T-helper 17 cell (primary cell): Measurements from ENCODE around the gene ZNF519. TPM values are rescaled to one million over a fixed set of nuclear protein-coding genes. Genes with fewer than 3 reads are reported as not detected.
"Not testable (repeated sequence)": the region's sequence is repeated elsewhere in the genome, so short reads cannot be mapped to it uniquely, and the experiment has no call there.

Source experiments
- ATAC-seq: fragments of 150-1000 bp; cut with Tn5 transposase; 2 replicates; pipeline ENCODE4 v1.10.0; 2021; ENCODE audit warnings: mild to moderate bottlenecking, moderate library complexity
- DNase-seq, 3 donors: peaks; one replicate each; pipeline versions ENCODE4 v3.0.0 to v3.0.0-alpha.2; 2020 to 2021
- H3K9me3 ChIP-seq: one replicate; pipeline ENCODE4 v1.7.0; 2013; ENCODE audit warnings: low read length, mild to moderate bottlenecking; ENCODE audit not compliant: control insufficient read depth, poor library complexity, severe bottlenecking
- H3K27ac Mint-ChIP-seq: one replicate; pipeline ENCODE4 v1.8.0; 2022; ENCODE audit warnings: mild to moderate bottlenecking, moderate library complexity, mixed read lengths
- H3K27me3 Mint-ChIP-seq: one replicate; pipeline ENCODE4 v1.8.0; 2022; ENCODE audit warnings: mixed read lengths
- H3K36me3 Mint-ChIP-seq: one replicate; pipeline ENCODE4 v1.8.0; 2022; ENCODE audit warnings: low read depth, mixed read lengths
- H3K4me1 Mint-ChIP-seq: one replicate; pipeline ENCODE4 v1.8.0; 2022; ENCODE audit warnings: mild to moderate bottlenecking, mixed read lengths
- H3K4me3 Mint-ChIP-seq: one replicate; pipeline ENCODE4 v1.8.0; 2022; ENCODE audit warnings: mild to moderate bottlenecking, moderate library complexity, mixed read lengths
- total RNA-seq, 4 donors: library from RNA in 2 of 4; stranded (reverse) in 2 of 4; gene quantifications; one replicate each; pipeline ENCODE4 v1.2.3 and lab custom pipeline; 2022 to 2026

The ZNF519 gene
- total RNA-seq, 2 donors from 2014 or later, result 5.2 to 10.6 TPM

DNA sequence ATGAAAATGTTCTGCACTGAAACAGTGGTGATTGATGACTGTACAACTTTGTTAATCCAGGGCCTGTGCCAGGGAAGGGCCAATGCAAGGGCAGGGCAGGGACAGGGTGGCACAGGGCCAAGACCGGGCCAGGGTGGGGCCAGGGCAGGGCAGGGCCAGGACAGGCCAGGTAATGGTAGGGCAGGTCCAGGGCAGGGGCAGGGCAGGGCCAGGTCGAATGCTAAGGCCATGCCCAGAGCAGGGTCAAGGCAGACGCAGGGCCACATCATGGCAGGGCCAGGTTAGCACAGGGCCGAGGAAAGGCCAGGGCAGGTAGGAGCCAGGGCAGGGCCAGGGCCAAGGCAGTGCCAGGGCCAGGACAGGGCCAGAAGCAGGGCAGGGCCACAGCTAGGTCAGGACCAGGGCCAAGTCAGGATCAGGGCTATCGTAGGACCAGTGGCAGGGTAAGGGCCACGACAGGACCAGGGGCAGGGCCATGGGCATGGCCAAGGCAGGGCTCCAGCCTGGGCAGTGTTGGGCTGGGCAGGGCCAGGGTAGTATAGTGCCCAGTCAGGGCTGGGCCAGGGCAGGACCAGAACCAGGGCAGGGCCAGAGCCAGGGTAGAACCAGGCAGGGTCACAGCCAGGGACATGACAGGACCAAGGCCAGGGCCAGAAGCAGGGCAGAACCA is 38.3 kb upstream of the ZNF519 start:
- DNase-seq, H3K27me3 Mint-ChIP-seq, H3K4me1 Mint-ChIP-seq, H3K9me3 ChIP-seq, ATAC-seq, H3K4me3 Mint-ChIP-seq, H3K27ac Mint-ChIP-seq, H3K36me3 Mint-ChIP-seq: not testable (repeated sequence)

GRCh38 chr18:14162915-14163314 is 30.7 kb upstream of the ZNF519 start:
- not testable (repeated sequence) for ATAC-seq, H3K4me1 Mint-ChIP-seq, H3K27ac Mint-ChIP-seq, H3K4me3 Mint-ChIP-seq, H3K36me3 Mint-ChIP-seq, DNase-seq, H3K9me3 ChIP-seq
- peaks cover 30% of the 10 kb centered on the region for H3K27me3 Mint-ChIP-seq

GRCh38 chr18:14151564-14152113 is 19.4 kb upstream of the ZNF519 start:
- not testable (repeated sequence) for H3K27me3 Mint-ChIP-seq, H3K27ac Mint-ChIP-seq, H3K9me3 ChIP-seq, DNase-seq, H3K4me1 Mint-ChIP-seq, H3K4me3 Mint-ChIP-seq, H3K36me3 Mint-ChIP-seq, ATAC-seq

GRCh38 chr18:14150766-14151165 is 18.5 kb upstream of the ZNF519 start:
- ATAC-seq, H3K36me3 Mint-ChIP-seq, H3K4me3 Mint-ChIP-seq, DNase-seq, H3K27me3 Mint-ChIP-seq, H3K9me3 ChIP-seq, H3K27ac Mint-ChIP-seq, H3K4me1 Mint-ChIP-seq: not testable (repeated sequence)

GRCh38 chr18:14149916-14150420 is 17.7 kb upstream of the ZNF519 start:
- not testable (repeated sequence) for H3K36me3 Mint-ChIP-seq, H3K4me3 Mint-ChIP-seq, H3K4me1 Mint-ChIP-seq, ATAC-seq, DNase-seq, H3K27ac Mint-ChIP-seq, H3K9me3 ChIP-seq, H3K27me3 Mint-ChIP-seq

DNA sequence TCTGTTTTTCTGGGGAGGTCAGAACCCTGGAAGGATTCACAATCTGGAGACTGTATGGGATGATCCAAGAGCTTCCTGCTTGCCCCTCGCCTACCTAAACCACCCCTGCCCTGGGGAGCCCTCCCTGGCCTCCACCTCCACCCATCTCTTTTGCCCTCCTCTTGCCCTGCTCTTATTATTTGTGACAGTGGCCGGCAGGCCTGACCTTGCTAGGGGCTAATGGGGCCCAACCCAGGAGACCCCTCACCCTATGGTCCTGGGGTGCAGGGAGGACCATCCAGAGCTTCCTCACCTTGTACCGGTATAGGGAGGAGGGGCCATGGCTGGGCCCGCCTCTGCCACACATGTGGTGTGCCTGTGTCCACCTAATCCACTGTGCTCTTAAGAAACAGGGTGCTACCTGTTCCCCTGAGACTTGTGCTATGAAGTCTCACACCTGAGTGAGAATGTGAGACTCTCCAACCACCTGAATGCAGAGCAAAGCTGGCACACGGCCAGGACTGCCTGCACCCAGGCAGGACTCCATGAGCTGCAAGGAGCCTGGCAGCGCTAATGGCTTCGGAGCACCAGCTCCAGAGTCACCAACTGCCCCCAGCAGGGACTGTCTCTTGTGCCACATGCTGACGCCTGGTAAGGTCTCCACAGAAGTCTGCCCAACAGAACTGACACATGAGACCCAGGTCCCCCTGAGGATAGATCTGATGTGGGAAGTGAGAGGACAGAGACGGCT is 17.1 kb upstream of the ZNF519 start:
- H3K9me3 ChIP-seq, H3K36me3 Mint-ChIP-seq, ATAC-seq, H3K4me1 Mint-ChIP-seq, DNase-seq, H3K27me3 Mint-ChIP-seq, H3K4me3 Mint-ChIP-seq, H3K27ac Mint-ChIP-seq: not testable (repeated sequence)

DNA sequence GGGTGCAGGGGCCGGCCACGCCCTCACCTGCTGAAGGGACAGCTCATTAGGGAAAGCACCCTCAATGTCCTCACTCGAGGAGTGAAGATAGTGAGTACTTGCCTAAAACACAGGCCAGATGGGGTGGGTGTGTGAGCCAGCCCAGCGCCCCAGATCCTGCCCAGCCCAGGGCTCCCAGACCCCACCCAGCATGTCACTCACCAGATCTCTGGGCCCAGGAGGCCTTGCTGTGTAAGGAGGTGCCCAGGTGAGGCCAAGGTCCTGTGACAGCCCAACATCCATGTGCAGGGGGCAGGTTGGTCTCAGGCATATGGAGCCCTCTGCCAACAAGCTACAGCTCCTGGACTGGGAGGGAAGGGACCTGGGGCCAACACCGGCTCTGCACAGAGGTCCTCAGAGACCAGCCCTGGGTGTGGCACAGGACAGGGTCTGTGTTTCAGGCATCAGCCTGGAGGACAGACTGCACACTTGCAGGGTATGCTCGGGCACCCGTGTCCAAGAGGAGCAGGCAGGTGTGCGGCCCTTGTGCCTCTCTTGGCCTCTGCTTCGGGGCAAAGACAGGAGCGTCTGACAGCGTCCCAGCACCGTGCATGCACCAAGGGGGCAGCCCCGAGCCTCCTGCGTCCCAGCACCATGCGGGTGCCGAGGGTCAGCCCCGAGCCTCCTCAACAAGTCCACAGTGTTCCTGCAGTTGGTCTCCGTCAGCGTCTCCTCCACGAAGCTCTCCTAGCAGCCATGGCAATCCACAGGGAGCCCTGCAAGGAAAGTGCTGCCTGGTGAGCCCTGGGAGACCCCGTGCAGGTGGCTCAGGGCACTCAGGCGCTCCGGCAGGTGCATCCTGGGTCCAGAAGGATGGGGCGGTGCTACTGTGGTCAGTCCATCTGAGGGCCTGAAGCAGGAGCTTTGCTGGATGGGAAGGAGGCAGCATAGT is 16.0 kb upstream of the ZNF519 start:
- not testable (repeated sequence) for H3K27ac Mint-ChIP-seq, H3K4me1 Mint-ChIP-seq, ATAC-seq, H3K9me3 ChIP-seq, H3K36me3 Mint-ChIP-seq, DNase-seq, H3K4me3 Mint-ChIP-seq, H3K27me3 Mint-ChIP-seq

GRCh38 chr18:14146771-14147170 is 14.5 kb upstream of the ZNF519 start:
- not testable (repeated sequence) for H3K36me3 Mint-ChIP-seq, H3K27ac Mint-ChIP-seq, H3K27me3 Mint-ChIP-seq, DNase-seq, ATAC-seq, H3K9me3 ChIP-seq, H3K4me3 Mint-ChIP-seq, H3K4me1 Mint-ChIP-seq

- H3K4me3 Mint-ChIP-seq, H3K36me3 Mint-ChIP-seq, DNase-seq, H3K27me3 Mint-ChIP-seq, H3K27ac Mint-ChIP-seq, H3K9me3 ChIP-seq, H3K4me1 Mint-ChIP-seq, ATAC-seq: not testable (repeated sequence)
Measured at GRCh38 chr18:14145581-14146338, 13.5 kb upstream of the ZNF519 start.

- DNase-seq, H3K9me3 ChIP-seq, H3K4me3 Mint-ChIP-seq, H3K36me3 Mint-ChIP-seq, H3K27me3 Mint-ChIP-seq, ATAC-seq, H3K27ac Mint-ChIP-seq, H3K4me1 Mint-ChIP-seq: not testable (repeated sequence)
Measured at GRCh38 chr18:14145021-14145420, 12.8 kb upstream of the ZNF519 start.

- no peaks in the 10 kb centered on the region for H3K36me3 Mint-ChIP-seq
- H3K27ac Mint-ChIP-seq, result no peak overlapping the region
- no peaks in the 10 kb centered on the region for H3K4me1 Mint-ChIP-seq
- no peaks in the 10 kb centered on the region for H3K9me3 ChIP-seq
- no peak for DNase-seq
- no peak overlapping the region for H3K4me3 Mint-ChIP-seq
- no peaks in the 10 kb centered on the region for H3K27me3 Mint-ChIP-seq
- ATAC-seq, result no peak
Measured at GRCh38 chr18:14144628-14144895, 12.3 kb upstream of the ZNF519 start.

DNA sequence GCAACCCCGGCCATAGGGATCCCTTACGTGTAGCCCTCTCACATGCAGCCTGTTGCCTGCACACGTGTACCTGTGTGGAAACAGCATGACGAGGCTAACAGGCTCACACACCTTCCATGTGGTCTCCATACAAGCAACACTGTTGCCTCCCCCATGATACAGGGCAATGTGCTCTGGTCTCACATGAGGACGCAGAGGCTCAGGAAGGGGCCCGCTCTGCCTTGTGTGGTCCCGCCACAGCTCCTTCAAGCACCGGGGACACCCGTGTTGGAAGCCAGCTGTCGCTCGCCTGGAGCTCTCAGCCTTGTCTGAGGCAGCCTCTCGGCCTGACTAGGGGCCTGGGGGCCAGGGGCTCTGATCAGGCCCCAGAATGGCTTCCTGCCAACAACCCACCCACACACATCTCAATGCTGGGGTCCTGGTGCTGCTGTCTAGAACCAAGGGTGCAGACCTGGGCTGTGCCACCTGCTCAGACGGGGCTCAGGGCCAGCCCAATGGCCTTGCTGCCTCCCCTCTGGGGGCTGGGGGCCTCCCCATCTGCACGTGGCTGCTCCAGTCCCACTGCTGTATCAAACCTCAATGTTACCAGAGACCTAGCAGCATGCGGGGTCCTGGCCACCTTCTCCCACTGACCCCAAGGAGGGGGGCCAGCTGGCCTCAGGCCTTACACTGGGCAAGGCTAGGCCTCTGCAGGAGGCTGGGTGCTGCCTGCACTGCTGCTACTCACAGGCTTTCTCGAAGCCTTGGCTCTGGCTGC is 11.8 kb upstream of the ZNF519 start:
- not testable (repeated sequence) for H3K9me3 ChIP-seq, H3K27ac Mint-ChIP-seq, ATAC-seq, DNase-seq, H3K27me3 Mint-ChIP-seq, H3K4me3 Mint-ChIP-seq, H3K36me3 Mint-ChIP-seq, H3K4me1 Mint-ChIP-seq
